H9 (cell line): ENCODE results near the gene SLC13A1. TPM values are rescaled to one million over a fixed set of nuclear protein-coding genes. Genes with fewer than 3 reads are reported as not detected.

Experiments
- DNase-seq: peaks from one replicate; pipeline ENCODE4 v3.0.0-alpha.2; 2017
- H2AFZ ChIP-seq: one replicate; pipeline ENCODE4 v1.6.1; 2013; ENCODE audit warnings: mild to moderate bottlenecking, low read length, control low read depth, moderate library complexity
- H2AK5ac ChIP-seq: 2 replicates; pipeline ENCODE4 v1.6.1; 2013; ENCODE audit warnings: low read length, control low read depth, mixed read lengths; ENCODE audit not compliant: insufficient read length
- H2BK120ac ChIP-seq: one replicate; pipeline ENCODE4 v1.6.1; 2013; ENCODE audit warnings: low read depth, mild to moderate bottlenecking, low read length, control low read depth, inconsistent platforms; ENCODE audit not compliant: poor library complexity, severe bottlenecking
- H2BK12ac ChIP-seq: 2 replicates; pipeline ENCODE4 v1.6.1; 2013; ENCODE audit warnings: low read length, control low read depth, mixed read lengths, low read depth; ENCODE audit not compliant: insufficient read length
- H2BK15ac ChIP-seq: 2 replicates; pipeline ENCODE4 v1.6.1; 2013; ENCODE audit warnings: low read depth, low read length, control low read depth
- H2BK20ac ChIP-seq: one replicate; pipeline ENCODE4 v1.6.1; 2013; ENCODE audit warnings: low read depth, mild to moderate bottlenecking, low read length, control low read depth, inconsistent platforms; ENCODE audit not compliant: poor library complexity, severe bottlenecking
- H2BK5ac ChIP-seq: 2 replicates; pipeline ENCODE4 v1.6.1; 2013; ENCODE audit warnings: low read length, control low read depth, mixed read lengths; ENCODE audit not compliant: insufficient read length
- H3K14ac ChIP-seq: 2 replicates; pipeline ENCODE4 v1.6.1; 2013; ENCODE audit warnings: low read length, control low read depth; ENCODE audit not compliant: insufficient read depth
- H3K18ac ChIP-seq: 2 replicates; pipeline ENCODE4 v1.6.1; 2013; ENCODE audit warnings: low read depth, mild to moderate bottlenecking, mixed read lengths, low read length, control low read depth; ENCODE audit not compliant: insufficient read length
- H3K23ac ChIP-seq: 2 replicates; pipeline ENCODE4 v1.6.1; 2013; ENCODE audit warnings: low read length, control low read depth, mixed read lengths, low read depth; ENCODE audit not compliant: insufficient read length
- H3K23me2 ChIP-seq: 2 replicates; pipeline ENCODE4 v1.6.1; 2013; ENCODE audit warnings: low read depth, mild to moderate bottlenecking, mixed read lengths, low read length, control low read depth; ENCODE audit not compliant: insufficient read length, poor library complexity, severe bottlenecking
- H3K27ac ChIP-seq: 2 replicates; pipeline ENCODE4 v1.5.1; 2013; ENCODE audit warnings: low read length, control low read depth, mixed read lengths, low read depth; ENCODE audit not compliant: insufficient read length
- H3K27me3 ChIP-seq: 2 replicates; pipeline ENCODE4 v1.6.1; 2013; ENCODE audit warnings: low read length, control low read depth, inconsistent platforms; ENCODE audit not compliant: insufficient read depth
- H3K4ac ChIP-seq: 2 replicates; pipeline ENCODE4 v1.6.1; 2013; ENCODE audit warnings: low read depth, mild to moderate bottlenecking, control low read depth, inconsistent platforms, low read length, moderate library complexity
- H3K4me1 ChIP-seq: 2 replicates; pipeline ENCODE4 v1.6.1; 2013; ENCODE audit warnings: low read length, control low read depth, inconsistent platforms; ENCODE audit not compliant: insufficient read depth
- H3K4me2 ChIP-seq: 2 replicates; pipeline ENCODE4 v1.6.1; 2013; ENCODE audit warnings: low read length, control low read depth, mixed read lengths; ENCODE audit not compliant: insufficient read length, insufficient read depth
- H3K56ac ChIP-seq: 2 replicates; pipeline ENCODE4 v1.6.1; 2013; ENCODE audit warnings: low read depth, mild to moderate bottlenecking, mixed read lengths, low read length, control low read depth; ENCODE audit not compliant: insufficient read length
- H3K79me1 ChIP-seq: 2 replicates; pipeline ENCODE4 v1.6.1; 2013; ENCODE audit warnings: low read depth, mild to moderate bottlenecking, moderate library complexity, low read length, control low read depth, inconsistent platforms; ENCODE audit not compliant: insufficient read depth, poor library complexity, severe bottlenecking
- H3K79me2 ChIP-seq: 2 replicates; pipeline ENCODE4 v1.6.1; 2013; ENCODE audit warnings: low read length, control low read depth, inconsistent platforms; ENCODE audit not compliant: insufficient read depth
- H3K9ac ChIP-seq: 2 replicates; pipeline ENCODE4 v1.6.1; 2013; ENCODE audit warnings: low read length, control low read depth, mixed read lengths; ENCODE audit not compliant: insufficient read length; ENCODE audit errors: extremely low read depth
- H3K9me3 ChIP-seq: one replicate; pipeline ENCODE4 v1.6.1; 2013; ENCODE audit warnings: low read depth, low read length, inconsistent platforms; ENCODE audit not compliant: control insufficient read depth
- H3T11ph ChIP-seq: one replicate; pipeline ENCODE4 v1.6.1; 2013; ENCODE audit warnings: mild to moderate bottlenecking, low read length, control low read depth, inconsistent platforms
- H4K20me1 ChIP-seq: one replicate; pipeline ENCODE4 v1.6.1; 2013; ENCODE audit not compliant: control insufficient read depth, insufficient read length, insufficient read depth
- H4K5ac ChIP-seq: 2 replicates; pipeline ENCODE4 v1.6.1; 2013; ENCODE audit warnings: low read depth, mild to moderate bottlenecking, mixed read lengths, low read length, control low read depth; ENCODE audit not compliant: insufficient read length
- H4K8ac ChIP-seq: replicated peaks from 2 replicates; pipeline ENCODE4 v1.6.1; 2013; ENCODE audit warnings: low read length, control low read depth, mixed read lengths, low read depth; ENCODE audit not compliant: insufficient read length
- H4K91ac ChIP-seq: 2 replicates; pipeline ENCODE4 v1.6.1; 2013; ENCODE audit warnings: low read depth, mild to moderate bottlenecking, moderate library complexity, mixed read lengths, low read length, control low read depth; ENCODE audit not compliant: insufficient read length
- H3K27ac Mint-ChIP-seq, 3 experiments: 2 replicates in 2 of 3; 3 replicates in 1 of 3; pipeline ENCODE4 v1.8.0; 2020 to 2021; ENCODE audit warnings: mixed read lengths in 3 of 3, mild to moderate bottlenecking in 1 of 3, moderate library complexity in 1 of 3
- H3K27me3 Mint-ChIP-seq: 2 replicates; pipeline ENCODE4 v1.8.0; 2021; ENCODE audit warnings: low read depth, mild to moderate bottlenecking, moderate library complexity, mixed read lengths
- H3K36me3 Mint-ChIP-seq, 3 experiments: 2 replicates in 2 of 3; 3 replicates in 1 of 3; pipeline ENCODE4 v1.8.0; 2020 to 2021; ENCODE audit warnings: low read depth in 3 of 3, mixed read lengths in 3 of 3; ENCODE audit not compliant: insufficient read depth in 1 of 3
- H3K4me1 Mint-ChIP-seq, 2 experiments: 2 replicates each; pipeline ENCODE4 v1.8.0; 2020; ENCODE audit warnings: mixed read lengths in 2 of 2
- H3K4me3 Mint-ChIP-seq, 2 experiments: 2 replicates in 1 of 2; 3 replicates in 1 of 2; pipeline ENCODE4 v1.8.0; 2020 to 2021; ENCODE audit warnings: mild to moderate bottlenecking in 2 of 2, mixed read lengths in 2 of 2, moderate library complexity in 1 of 2
- H3K9me3 Mint-ChIP-seq, 2 experiments: 2 replicates in 1 of 2; 3 replicates in 1 of 2; pipeline ENCODE4 v1.8.0; 2020; ENCODE audit warnings: mild to moderate bottlenecking in 2 of 2, mixed read lengths in 2 of 2, moderate library complexity in 1 of 2
- CTCF ChIP-seq: fragments of 200-600 bp; sonication (generic); conservative IDR thresholded peaks from 3 replicates; pipeline ENCODE4 v1.8.0; 2021; ENCODE audit warnings: antibody characterized with exemption, mild to moderate bottlenecking
- WGBS: extraction: QIAGEN DNeasy Blood & Tissue Kit; methylation state at CpG from one replicate; pipeline ENCODE4 v1.1.7; 2013; ENCODE audit warnings: missing lambda C conversion rate, low lambda C conversion rate, mixed read lengths; ENCODE audit not compliant: insufficient read length; ENCODE audit errors: extremely low coverage; 5-methylcytosine and 5-hydroxymethylcytosine counted together
- total RNA-seq: library from RNA; stranded (reverse); gene quantifications from 2 replicates; pipeline ENCODE4 v1.2.1, GENCODE V29; 2021

SLC13A1 gene
- total RNA-seq, 1 experiment from 2014 or later = not detected

GRCh38 chr7:123201901-123202300 is 2.1 kb upstream of the SLC13A1 start:
- H2BK12ac ChIP-seq = no peak overlapping the region

More at GRCh38 chr7:123201901-123202300, 2.1 kb upstream of the SLC13A1 start:
- H2BK120ac ChIP-seq = no peak overlapping the region
- no peak overlapping the region for H4K5ac ChIP-seq
- H4K8ac ChIP-seq = no peak overlapping the region
- H3T11ph ChIP-seq = no peak overlapping the region
- DNase-seq = no peak
- H3K27me3 ChIP-seq = no peaks in the 10 kb centered on the region
- Mint-ChIP-seq H3K36me3 (no peaks in the 10 kb centered on the region), H3K27ac (no peak overlapping the region), H3K4me3 (no peak overlapping the region), H3K4me1 (peaks cover 7% of the 10 kb centered on the region in 2 experiments), H3K9me3 (no peaks in the 10 kb centered on the region), H3K27me3 (no peaks in the 10 kb centered on the region)
- H2AK5ac ChIP-seq = no peak overlapping the region
- no peak overlapping the region for H3K18ac ChIP-seq
- no peaks in the 10 kb centered on the region for H3K79me1 ChIP-seq
- no peak overlapping the region for H2BK15ac ChIP-seq
- WGBS = no CpG with 5 or more reads among the region's 3 CpGs
- no peak overlapping the region for H2BK5ac ChIP-seq
- H2BK20ac ChIP-seq = no peak overlapping the region
- H4K91ac ChIP-seq = no peak overlapping the region
- H3K23ac ChIP-seq = no peak overlapping the region
- no peak overlapping the region for H2AFZ ChIP-seq
- no peak overlapping the region for H3K4me2 ChIP-seq
- no peaks in the 10 kb centered on the region for H3K23me2 ChIP-seq
- H3K79me2 ChIP-seq = no peaks in the 10 kb centered on the region
- no peak overlapping the region for H3K27ac ChIP-seq
- H3K14ac ChIP-seq = no peak overlapping the region
- H3K4ac ChIP-seq = no peak overlapping the region
- TF ChIP-seq CTCF = no peak
- H4K20me1 ChIP-seq = no peaks in the 10 kb centered on the region
- no peak overlapping the region for H3K9ac ChIP-seq
- no peak overlapping the region for H3K56ac ChIP-seq
- H3K9me3 ChIP-seq = no peaks in the 10 kb centered on the region
- no peaks in the 10 kb centered on the region; the same call in 1 of the 2 replicates for H3K4me1 ChIP-seq
